ENCODE measurements around the gene PNP. TPM values are rescaled to one million over a fixed set of nuclear protein-coding genes. Genes with fewer than 3 reads are reported as not detected.

PNP gene
- total and polyA plus RNA-seq, 2 of the 8 experiments (the other 6 are each of a cell fraction or from before 2014, with no cell fraction given), result 108 to 130 TPM

DNA sequence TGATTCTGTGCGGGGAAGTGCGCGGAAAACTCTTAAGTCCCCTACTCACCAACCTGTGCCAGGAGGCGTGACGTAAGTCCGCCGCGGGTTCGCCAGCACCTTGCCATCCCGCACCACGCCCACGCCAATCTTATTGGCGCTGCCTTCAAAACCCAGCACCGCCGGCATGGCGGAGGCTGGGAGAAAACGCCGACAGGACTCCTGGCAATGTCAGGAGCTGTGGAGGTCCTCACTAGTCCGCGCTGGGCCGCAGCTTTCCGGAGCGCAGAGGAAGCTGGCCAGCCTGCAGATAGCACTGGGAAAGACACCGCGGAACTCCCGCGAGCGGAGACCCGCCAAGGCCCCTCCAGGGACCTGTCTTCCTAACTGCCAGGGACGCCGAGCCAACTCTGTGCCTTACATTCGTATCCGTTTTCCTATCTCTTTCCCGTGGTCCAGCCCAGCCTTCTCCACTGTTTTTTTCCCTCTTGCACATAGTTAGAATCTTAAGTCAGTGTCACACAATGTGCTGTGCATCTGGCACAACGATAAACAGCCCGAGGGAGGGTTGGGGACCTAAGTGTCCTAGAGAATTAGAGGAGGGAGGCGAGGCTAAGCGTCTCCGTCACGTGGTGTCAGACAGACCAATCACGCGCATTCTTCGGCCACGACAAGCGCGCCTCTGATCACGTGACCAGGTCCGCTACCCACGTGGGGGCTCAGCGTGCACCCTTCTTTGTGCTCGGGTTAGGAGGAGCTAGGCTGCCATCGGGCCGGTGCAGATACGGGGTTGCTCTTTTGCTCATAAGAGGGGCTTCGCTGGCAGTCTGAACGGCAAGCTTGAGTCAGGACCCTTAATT lies 14.5 kb upstream of the PNP start, which contains the start of the genes APEX1 and OSGEP (continued):
- no peak for TF ChIP-seq GABPA (IDR thresholded peaks at IDR 0.05; ENCODE audit: borderline replicate concordance, insufficient read depth, low read length)
- TF ChIP-seq, protein P1, sequence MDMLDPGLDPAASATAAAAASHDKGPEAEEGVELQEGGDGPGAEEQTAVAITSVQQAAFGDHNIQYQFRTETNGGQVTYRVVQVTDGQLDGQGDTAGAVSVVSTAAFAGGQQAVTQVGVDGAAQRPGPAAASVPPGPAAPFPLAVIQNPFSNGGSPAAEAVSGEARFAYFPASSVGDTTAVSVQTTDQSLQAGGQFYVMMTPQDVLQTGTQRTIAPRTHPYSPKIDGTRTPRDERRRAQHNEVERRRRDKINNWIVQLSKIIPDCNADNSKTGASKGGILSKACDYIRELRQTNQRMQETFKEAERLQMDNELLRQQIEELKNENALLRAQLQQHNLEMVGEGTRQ (IDR thresholded peaks at IDR 0.05; ENCODE audit: low read length), result peak; percentile 100
- TF ChIP-seq, protein P2, sequence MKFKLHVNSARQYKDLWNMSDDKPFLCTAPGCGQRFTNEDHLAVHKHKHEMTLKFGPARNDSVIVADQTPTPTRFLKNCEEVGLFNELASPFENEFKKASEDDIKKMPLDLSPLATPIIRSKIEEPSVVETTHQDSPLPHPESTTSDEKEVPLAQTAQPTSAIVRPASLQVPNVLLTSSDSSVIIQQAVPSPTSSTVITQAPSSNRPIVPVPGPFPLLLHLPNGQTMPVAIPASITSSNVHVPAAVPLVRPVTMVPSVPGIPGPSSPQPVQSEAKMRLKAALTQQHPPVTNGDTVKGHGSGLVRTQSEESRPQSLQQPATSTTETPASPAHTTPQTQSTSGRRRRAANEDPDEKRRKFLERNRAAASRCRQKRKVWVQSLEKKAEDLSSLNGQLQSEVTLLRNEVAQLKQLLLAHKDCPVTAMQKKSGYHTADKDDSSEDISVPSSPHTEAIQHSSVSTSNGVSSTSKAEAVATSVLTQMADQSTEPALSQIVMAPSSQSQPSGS (IDR thresholded peaks at IDR 0.05; ENCODE audit: low read length), result peak; percentile 22; the same call in 1 of the 2 replicates
- TF ChIP-seq CTBP2 (IDR thresholded peaks at IDR 0.05; ENCODE audit: borderline replicate concordance, insufficient read depth, insufficient read length, low read length), result no peak
- no peak for TF ChIP-seq SP2 (IDR thresholded peaks at IDR 0.05; ENCODE audit: low read length)
- TF ChIP-seq RAD21 (IDR thresholded peaks at IDR 0.05 in 1 of 2, conservative IDR thresholded peaks at IDR 0.05 in 1 of 2; ENCODE audit: low read depth in 2 of 2, low read length in 2 of 2), result peak; percentile 5 to 13; a peak in 2 of 4 replicates
- peak; percentile 80 to 81; a peak in 3 of 4 replicates for TF ChIP-seq SIN3A (conservative IDR thresholded peaks at IDR 0.05 in 1 of 2, IDR thresholded peaks at IDR 0.05 in 1 of 2; ENCODE audit: low read depth in 1 of 2, low read length in 2 of 2)
- 0 out of 2 replicates have a peak, but pooled peaks have one; percentile 2 for TF ChIP-seq SP1 (IDR thresholded peaks at IDR 0.05; ENCODE audit: low read depth, low read length)
- TF ChIP-seq NRF1 (IDR thresholded peaks at IDR 0.05; ENCODE audit: low read depth, low read length), result no peak; the same call in 1 of the 2 replicates
- no peak for TF ChIP-seq CHD1 (IDR thresholded peaks at IDR 0.05; ENCODE audit: low read depth, low read length)
- peak; percentile 57 for TF ChIP-seq CREB1 (IDR thresholded peaks at IDR 0.05)
- peak; percentile 82 for TF ChIP-seq ASH2L (IDR thresholded peaks at IDR 0.05; ENCODE audit: low read length)
- peak; percentile 81 for TF ChIP-seq TAF7 (optimal IDR thresholded peaks at IDR 0.05; ENCODE audit: borderline replicate concordance, low read depth, low read length)
- TF ChIP-seq CTCF (IDR thresholded peaks at IDR 0.05; ENCODE audit: control extremely low read depth in 1 of 3, insufficient read depth in 1 of 3, low read depth in 1 of 3, low read length in 3 of 3), result no peak; a peak in 1 of 4 replicates
- TF ChIP-seq TBP (IDR thresholded peaks at IDR 0.05; ENCODE audit: low read depth, low read length), result peak; percentile 89
- TF ChIP-seq, protein P3, sequence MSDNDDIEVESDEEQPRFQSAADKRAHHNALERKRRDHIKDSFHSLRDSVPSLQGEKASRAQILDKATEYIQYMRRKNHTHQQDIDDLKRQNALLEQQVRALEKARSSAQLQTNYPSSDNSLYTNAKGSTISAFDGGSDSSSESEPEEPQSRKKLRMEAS (IDR thresholded peaks at IDR 0.05), result peak; percentile 98
- peak; percentile 46; the same call in 1 of the 2 replicates for TF ChIP-seq EGR1 (IDR thresholded peaks at IDR 0.05; ENCODE audit: borderline replicate concordance, low read depth, low read length)
